HG02840 (cell line): ENCODE results near the gene TREM1.
"Not testable (repeated sequence)": the region's sequence is repeated elsewhere in the genome, so short reads cannot be mapped to it uniquely, and the experiment has no call there.

Experiments used
- ATAC-seq: cut with Tn5 transposase; IDR thresholded peaks from one replicate; pipeline ENCODE4 v1.9.1; 2021; ENCODE audit warnings: mild to moderate bottlenecking, moderate library complexity, moderate number of reproducible peaks; ENCODE audit not compliant: unreplicated experiment, low FRiP score

The TREM1 gene

DNA sequence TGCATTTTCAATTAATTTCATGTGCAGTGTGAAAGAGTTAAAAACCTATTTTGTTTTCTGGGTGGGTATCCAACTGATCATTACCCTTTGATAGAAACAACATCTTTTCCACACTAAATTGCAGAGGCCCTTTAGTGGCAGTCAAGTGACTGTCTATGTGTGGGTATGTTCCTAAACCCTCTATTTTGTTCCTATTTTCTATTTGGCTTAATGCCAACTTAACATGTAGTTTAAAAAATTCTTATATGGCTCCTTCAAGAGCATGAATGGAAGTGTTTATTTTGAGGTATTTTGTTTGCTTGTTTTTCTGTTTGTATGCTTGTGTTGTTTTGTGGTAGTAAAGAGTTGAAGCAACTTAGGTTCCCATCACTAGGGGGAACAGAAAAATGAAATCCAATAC, 19.9 kb downstream of the TREM1 start:
- no peak for ATAC-seq

GRCh38 chr6:41263267-41263666, 23.2 kb downstream of the TREM1 start:
- no peak for ATAC-seq

- no peak for ATAC-seq
Observed at GRCh38 chr6:41262401-41262800, 24.1 kb downstream of the TREM1 start.

- ATAC-seq: no peak
Observed at GRCh38 chr6:41258196-41258493, 28.3 kb downstream of the TREM1 start.

- no peak for ATAC-seq
Observed at GRCh38 chr6:41257369-41258195, 28.9 kb downstream of the TREM1 start.

GRCh38 chr6:41256383-41256782, 30.1 kb downstream of the TREM1 start:
- no peak for ATAC-seq

GRCh38 chr6:41255638-41256246, 30.7 kb downstream of the TREM1 start:
- ATAC-seq: no peak

GRCh38 chr6:41255110-41255509, 31.4 kb downstream of the TREM1 start:
- no peak for ATAC-seq

GRCh38 chr6:41252401-41253169, 33.9 kb downstream of the TREM1 start:
- no peak for ATAC-seq

GRCh38 chr6:41247882-41248705, 38.4 kb downstream of the TREM1 start:
- no peak for ATAC-seq

GRCh38 chr6:41247288-41247865, 39.1 kb downstream of the TREM1 start:
- ATAC-seq: no peak

GRCh38 chr6:41246529-41246928, 40.0 kb downstream of the TREM1 start:
- not testable (repeated sequence) for ATAC-seq

- ATAC-seq: no peak
Observed at GRCh38 chr6:41239467-41240159, 46.9 kb downstream of the TREM1 start.

DNA sequence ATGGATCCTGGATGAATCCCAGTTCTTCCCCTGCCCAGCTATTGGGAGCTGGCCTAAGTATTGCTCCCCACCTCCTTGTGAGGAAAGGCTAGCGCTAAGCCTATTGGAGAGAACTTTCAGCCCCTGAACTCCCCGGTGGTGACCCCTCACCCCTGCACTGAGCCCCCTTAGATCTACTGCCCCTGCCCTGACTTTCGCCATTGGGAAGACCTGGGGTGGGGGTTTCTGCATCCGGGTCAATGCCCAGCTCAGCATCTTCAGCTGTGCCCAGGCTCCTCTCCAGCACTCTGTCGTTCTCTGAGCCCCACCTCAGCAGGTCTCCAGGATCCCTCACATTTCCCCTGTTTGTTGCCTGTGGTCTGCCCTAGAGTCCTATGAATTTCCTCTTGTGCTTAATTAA, 49.4 kb downstream of the TREM1 start:
- no peak for ATAC-seq

DNA sequence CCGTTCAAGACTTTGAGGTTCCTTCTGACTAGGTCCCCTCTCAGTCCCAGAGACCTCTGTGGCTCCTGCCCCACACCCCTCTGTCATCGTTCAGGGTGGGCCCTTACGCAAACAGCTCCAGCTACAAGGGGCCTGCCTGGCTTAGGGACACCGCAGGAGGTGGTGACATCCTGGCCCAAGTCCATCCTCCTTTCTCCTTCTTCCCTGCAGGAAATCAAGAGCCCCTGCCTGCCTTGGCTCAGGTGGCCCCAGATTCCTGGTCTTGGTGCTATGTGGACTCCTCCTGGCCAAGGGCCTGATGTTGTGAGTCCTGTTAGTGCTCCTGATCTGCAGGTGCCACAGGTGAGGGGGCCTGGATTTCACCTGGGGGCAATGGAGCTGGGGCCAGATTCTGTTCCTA, 50.2 kb downstream of the TREM1 start:
- ATAC-seq: no peak

DNA sequence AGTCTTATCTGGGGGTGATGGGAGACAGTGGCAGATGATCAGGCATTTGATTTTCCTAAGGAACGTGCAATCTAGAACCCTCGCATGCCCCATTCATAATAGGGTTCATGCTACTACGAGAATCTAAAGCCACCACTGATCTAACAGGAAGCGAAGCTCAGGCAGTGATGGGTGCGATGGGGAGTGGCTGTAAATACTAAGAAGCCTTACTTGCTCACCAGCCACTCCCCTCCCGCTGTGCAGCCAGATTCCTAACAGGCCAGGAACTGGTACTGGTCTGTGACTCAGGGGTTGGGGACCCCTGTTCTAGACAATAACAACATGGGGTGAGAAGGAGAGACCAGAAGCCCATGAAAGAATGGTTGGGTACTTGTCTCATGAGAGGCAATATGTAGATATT, 53.8 kb downstream of the TREM1 start:
- no peak for ATAC-seq

DNA sequence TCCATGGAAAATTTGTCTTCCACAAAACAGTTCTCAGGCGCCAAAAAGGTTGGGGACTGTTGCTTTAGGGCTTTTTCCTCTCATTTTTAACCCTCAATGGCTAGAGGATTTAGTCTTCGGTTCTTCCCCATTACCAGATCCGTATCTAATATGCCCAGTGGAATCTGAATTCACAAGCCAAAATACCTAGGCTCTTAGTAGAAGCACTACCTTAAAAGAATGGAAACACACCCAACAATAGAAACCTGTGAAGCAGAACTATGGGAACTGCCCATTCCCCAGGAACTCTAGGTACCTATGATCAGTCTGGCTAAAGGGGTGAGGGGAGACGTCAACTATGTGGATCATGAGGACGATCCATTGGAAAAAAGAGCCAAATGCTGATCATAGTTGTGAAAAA, 55.2 kb downstream of the TREM1 start:
- no peak for ATAC-seq

- ATAC-seq: no peak
Observed at GRCh38 chr6:41229721-41230120, 56.8 kb downstream of the TREM1 start.

DNA sequence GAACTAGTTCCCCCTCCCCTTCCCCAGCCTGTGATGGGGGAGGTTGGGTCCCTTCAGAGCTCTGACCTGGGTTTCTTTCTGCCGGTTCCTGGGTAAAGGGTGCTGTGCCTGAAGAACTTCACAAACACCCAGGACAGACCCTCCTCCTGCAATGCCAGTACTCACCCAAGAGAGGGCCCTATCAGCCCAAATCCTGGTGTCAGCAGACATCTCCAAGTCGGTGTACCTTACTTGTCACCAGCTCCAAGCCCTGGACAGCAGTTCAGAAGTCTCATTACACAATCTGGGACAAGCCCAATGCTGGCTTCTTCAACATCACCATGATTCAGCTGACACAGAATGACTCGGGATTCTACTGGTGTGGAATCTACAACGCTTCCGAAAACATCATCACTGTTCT, 57.9 kb downstream of the TREM1 start:
- no peak for ATAC-seq

DNA sequence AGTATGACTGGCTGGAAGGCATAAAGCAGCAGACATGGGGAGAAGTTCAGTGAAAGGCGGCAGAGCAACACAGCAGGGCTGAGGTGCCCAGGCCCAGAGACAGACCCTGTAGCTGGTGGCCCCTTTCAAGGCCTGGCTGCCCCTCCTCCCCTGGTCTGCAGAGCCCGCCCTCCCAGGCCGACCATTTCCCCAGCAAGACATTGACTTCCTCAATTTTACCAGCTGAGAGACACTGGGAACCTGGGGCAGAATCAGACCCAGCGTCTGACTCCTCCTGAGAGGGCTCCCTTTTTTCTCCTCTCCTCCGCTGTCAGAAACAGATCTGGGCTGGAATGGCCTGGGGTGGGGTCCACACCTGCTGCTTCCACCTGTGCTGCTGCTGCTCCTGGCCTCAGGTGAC, 58.4 kb downstream of the TREM1 start, which contains the start of gene TREML4:
TSS of gene TREML4 (plus strand) at position 254 of the 400 bp plus-strand sequence. CDS start at position 333, 79 bp downstream.
- ATAC-seq: no peak
